Parathyroid adenoma (tissue), 2 donors: ENCODE data around the gene ARL14.

Experiments
- H2AFZ ChIP-seq: fragments of 300-600 bp; sonication (generic); one replicate; pipeline ENCODE4 v1.7.0; 2017; ENCODE audit warnings: antibody characterized with exemption, mild to moderate bottlenecking
- H3K27ac ChIP-seq: fragments of 300-600 bp; sonication (generic); one replicate; pipeline ENCODE4 v1.7.0; 2017
- H3K27me3 ChIP-seq: fragments of 300-600 bp; sonication (generic); one replicate; pipeline ENCODE4 v1.7.0; 2017; ENCODE audit warnings: low read length; ENCODE audit not compliant: control insufficient read depth, insufficient read depth
- H3K36me3 ChIP-seq: fragments of 300-600 bp; sonication (generic); one replicate; pipeline ENCODE4 v1.7.0; 2017; ENCODE audit warnings: low read length; ENCODE audit not compliant: control insufficient read depth, insufficient read depth
- H3K4me1 ChIP-seq: fragments of 300-600 bp; sonication (generic); one replicate; pipeline ENCODE4 v1.7.0; 2017; ENCODE audit warnings: control low read depth
- H3K4me2 ChIP-seq: fragments of 300-600 bp; sonication (generic); one replicate; pipeline ENCODE4 v1.7.0; 2017; ENCODE audit warnings: low read length
- H3K4me3 ChIP-seq: fragments of 300-600 bp; sonication (generic); one replicate; pipeline ENCODE4 v1.7.0; 2017; ENCODE audit warnings: low read depth, low read length
- H3K79me2 ChIP-seq: fragments of 300-600 bp; sonication (generic); one replicate; pipeline ENCODE4 v1.7.0; 2017; ENCODE audit warnings: control low read depth
- H3K9ac ChIP-seq: fragments of 300-600 bp; sonication (generic); one replicate; pipeline ENCODE4 v1.7.0; 2017; ENCODE audit warnings: mild to moderate bottlenecking
- H3K9me3 ChIP-seq: fragments of 300-600 bp; sonication (generic); one replicate; pipeline ENCODE4 v1.7.0; 2017; ENCODE audit warnings: low read length; ENCODE audit not compliant: control insufficient read depth
- CTCF ChIP-seq: fragments of 300-600 bp; sonication (generic); IDR thresholded peaks from one replicate; pipeline ENCODE4 v1.7.0; 2017; ENCODE audit warnings: antibody characterized with exemption, mild to moderate bottlenecking
- donor health status: primary hyperparathyroidism.

Gene ARL14

GRCh38 chr3:160648701-160649100 is 28.3 kb upstream of the ARL14 start:
- TF ChIP-seq CTCF: no peak
- Histone ChIP-seq H2AFZ (no peak overlapping the region), H3K4me3 (no peak overlapping the region), H3K9ac (no peak overlapping the region), H3K79me2 (no peaks in the 10 kb centered on the region), H3K36me3 (no peaks in the 10 kb centered on the region), H3K27me3 (no peaks in the 10 kb centered on the region), H3K4me2 (no peak overlapping the region), H3K9me3 (no peaks in the 10 kb centered on the region), H3K27ac (no peak overlapping the region), H3K4me1 (no peaks in the 10 kb centered on the region)

- Histone ChIP-seq H3K27me3 (no peaks in the 10 kb centered on the region), H3K4me3 (no peak overlapping the region), H3K4me2 (no peak overlapping the region), H3K9me3 (no peaks in the 10 kb centered on the region), H3K36me3 (no peaks in the 10 kb centered on the region), H3K9ac (no peak overlapping the region), H3K4me1 (no peaks in the 10 kb centered on the region), H3K27ac (no peak overlapping the region), H2AFZ (no peak overlapping the region), H3K79me2 (no peaks in the 10 kb centered on the region)
- no peak for TF ChIP-seq CTCF
Observed at GRCh38 chr3:160649596-160649995, 27.4 kb upstream of the ARL14 start.

GRCh38 chr3:160653512-160653911 is 23.4 kb upstream of the ARL14 start:
- TF ChIP-seq CTCF: no peak
- no peaks in the 10 kb centered on the region for H3K36me3 ChIP-seq

GRCh38 chr3:160660902-160661301 is 16.1 kb upstream of the ARL14 start:
- TF ChIP-seq CTCF: no peak
- H3K4me2 ChIP-seq: no peak overlapping the region
- H3K9ac ChIP-seq: no peak overlapping the region
- no peaks in the 10 kb centered on the region for H3K27me3 ChIP-seq
- H3K9me3 ChIP-seq: no peaks in the 10 kb centered on the region
- H3K36me3 ChIP-seq: no peaks in the 10 kb centered on the region
- no peaks in the 10 kb centered on the region for H3K4me1 ChIP-seq
- H3K27ac ChIP-seq: no peak overlapping the region
- H3K4me3 ChIP-seq: no peak overlapping the region
- H3K79me2 ChIP-seq: no peaks in the 10 kb centered on the region
- H2AFZ ChIP-seq: no peak overlapping the region

More at GRCh38 chr3:160653512-160653911, 23.4 kb upstream of the ARL14 start:
- Histone ChIP-seq H2AFZ (no peak overlapping the region), H3K4me3 (no peak overlapping the region), H3K27me3 (no peaks in the 10 kb centered on the region), H3K4me2 (no peak overlapping the region), H3K4me1 (no peaks in the 10 kb centered on the region), H3K79me2 (no peaks in the 10 kb centered on the region), H3K9ac (no peak overlapping the region), H3K27ac (no peak overlapping the region), H3K9me3 (no peaks in the 10 kb centered on the region)

GRCh38 chr3:160661660-160662059 is 15.3 kb upstream of the ARL14 start:
- Histone ChIP-seq H3K36me3 (no peaks in the 10 kb centered on the region), H3K4me1 (no peaks in the 10 kb centered on the region), H2AFZ (no peak overlapping the region), H3K9ac (no peak overlapping the region), H3K27me3 (no peaks in the 10 kb centered on the region), H3K4me3 (no peak overlapping the region), H3K9me3 (no peaks in the 10 kb centered on the region), H3K27ac (no peak overlapping the region), H3K4me2 (no peak overlapping the region), H3K79me2 (no peaks in the 10 kb centered on the region)
- TF ChIP-seq CTCF: no peak
